Measurements from ENCODE around the gene KCTD18. TPM values are rescaled to one million over a fixed set of nuclear protein-coding genes. Genes with fewer than 3 reads are reported as not detected.

Gene KCTD18
- total RNA-seq, 1 donor: 24.9 TPM

- H3K4me3 ChIP-seq (ENCODE audit: low read depth, low read length): no peak overlapping the region
- no peak for TF ChIP-seq CTCF (IDR thresholded peaks at IDR 0.05; ENCODE audit: insufficient read depth, low read length)
- no peak for DNase-seq (ENCODE audit: low read depth)
These were observed 50.8 kb downstream of the KCTD18 start for GRCh38 chr2:200459101-200459500.

DNA sequence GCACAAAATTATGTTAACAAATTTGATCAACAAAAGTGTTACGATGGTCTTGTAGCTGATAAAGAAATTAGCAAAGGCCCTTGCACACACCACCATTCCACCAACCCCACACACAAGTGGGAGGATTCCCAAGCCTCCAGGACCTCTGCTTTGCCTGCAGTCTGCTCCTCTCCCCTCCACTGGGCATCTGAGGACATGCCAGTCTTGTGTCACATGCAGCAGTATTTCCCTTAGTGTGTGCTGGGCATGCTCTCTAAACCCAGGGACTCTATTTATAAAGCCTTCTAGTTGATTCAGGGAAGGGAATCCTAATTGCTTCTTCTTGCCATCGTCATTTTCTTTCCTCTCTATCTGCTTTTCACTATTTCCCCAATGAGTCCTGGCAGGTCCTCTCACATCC lies 53.3 kb downstream of the KCTD18 start:
- DNase-seq (ENCODE audit: low read depth): no peak
- no peak for TF ChIP-seq CTCF (IDR thresholded peaks at IDR 0.05; ENCODE audit: insufficient read depth, low read length)
- no peak overlapping the region for H3K4me3 ChIP-seq (ENCODE audit: low read depth, low read length)

GRCh38 chr2:200455958-200456421 lies 53.9 kb downstream of the KCTD18 start:
- no peak for TF ChIP-seq CTCF (IDR thresholded peaks at IDR 0.05; ENCODE audit: insufficient read depth, low read length)
- peak; percentile 45 for DNase-seq (ENCODE audit: low read depth)
- H3K4me3 ChIP-seq (ENCODE audit: low read depth, low read length): no peak overlapping the region

DNA sequence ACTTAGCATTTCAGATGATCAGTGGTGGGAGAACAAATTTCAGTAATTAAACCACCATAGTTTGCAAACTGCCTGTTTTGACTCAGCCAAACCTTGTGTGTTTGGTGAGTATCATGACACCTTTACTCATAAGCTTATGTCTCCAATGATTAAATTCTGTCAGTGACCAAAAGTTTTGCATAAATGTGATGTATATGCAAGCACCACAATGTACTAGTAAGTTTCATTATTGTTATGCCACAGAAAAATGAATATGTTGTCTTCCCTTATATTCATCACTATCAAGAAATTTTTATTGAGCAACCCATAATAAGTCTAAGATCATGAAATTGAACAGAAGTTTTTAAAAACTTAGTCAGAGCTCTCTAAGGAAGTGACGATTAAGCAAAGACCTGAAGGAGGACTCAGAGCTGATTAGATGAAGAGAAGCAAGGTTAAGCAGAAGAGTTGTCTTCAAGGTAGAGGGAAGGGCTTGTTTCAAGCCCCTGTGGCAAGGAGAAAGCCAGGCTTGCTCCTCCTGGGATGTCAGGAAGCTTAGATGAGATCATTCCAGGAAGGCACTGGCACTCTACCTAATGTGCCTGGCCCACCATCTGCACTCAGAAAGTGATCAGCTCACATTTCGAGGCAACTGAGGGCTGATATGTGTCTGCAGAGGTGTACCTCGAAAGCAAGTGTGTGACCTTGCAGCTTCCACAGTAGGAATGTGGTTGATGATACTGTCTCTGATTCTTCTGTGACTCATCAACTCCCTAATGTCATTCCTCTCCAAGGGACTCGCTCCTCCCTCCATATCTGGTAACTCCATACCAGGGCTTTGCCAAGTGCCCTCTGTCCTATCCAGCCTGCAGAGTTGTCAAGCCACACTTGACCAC lies 54.7 kb downstream of the KCTD18 start:
- DNase-seq (ENCODE audit: low read depth): no peak
- TF ChIP-seq CTCF (IDR thresholded peaks at IDR 0.05; ENCODE audit: insufficient read depth, low read length): no peak
- no peak overlapping the region for H3K4me3 ChIP-seq (ENCODE audit: low read depth, low read length)

- no peak for DNase-seq (ENCODE audit: low read depth)
- TF ChIP-seq CTCF (IDR thresholded peaks at IDR 0.05; ENCODE audit: insufficient read depth, low read length): peak; percentile 9
- H3K4me3 ChIP-seq (ENCODE audit: low read depth, low read length): no peak overlapping the region
These were observed 55.9 kb downstream of the KCTD18 start for GRCh38 chr2:200453853-200454534.

DNA sequence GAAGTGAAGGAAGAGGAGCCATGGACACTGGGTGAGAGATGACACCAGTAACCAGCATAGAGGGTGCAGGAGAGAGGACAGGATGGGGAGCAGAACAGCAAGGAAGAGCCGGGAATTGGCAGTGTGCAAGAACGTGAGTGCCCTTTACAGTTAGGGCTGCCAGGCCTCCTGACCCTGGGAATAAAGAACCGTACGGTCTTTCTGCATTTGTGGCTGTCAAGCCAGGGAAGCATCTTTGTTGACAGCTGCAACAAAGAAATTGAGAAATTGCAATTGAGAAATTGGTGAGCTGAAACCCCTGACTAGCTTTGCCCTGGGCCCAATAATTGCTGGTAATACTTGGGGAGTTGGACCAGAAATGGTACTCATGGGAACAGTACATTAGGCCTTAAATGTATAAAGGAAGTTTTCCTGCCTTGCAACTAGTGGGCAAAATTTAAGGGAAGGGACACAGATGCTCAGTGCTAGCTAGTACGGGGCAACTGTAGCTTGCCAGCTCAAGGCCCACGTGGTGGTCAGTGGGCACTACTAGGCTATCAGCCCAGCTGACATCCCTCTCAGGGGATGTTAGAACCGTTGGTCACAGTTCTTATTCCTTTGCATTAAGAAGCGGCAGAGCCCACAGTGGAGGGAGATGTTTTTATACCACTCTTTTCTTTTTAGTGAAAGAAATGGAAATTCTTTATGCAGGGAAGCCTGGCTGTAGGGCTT lies 56.6 kb downstream of the KCTD18 start:
- no peak overlapping the region for H3K4me3 ChIP-seq (ENCODE audit: low read depth, low read length)
- DNase-seq (ENCODE audit: low read depth): no peak
- no peak for TF ChIP-seq CTCF (IDR thresholded peaks at IDR 0.05; ENCODE audit: insufficient read depth, low read length)
